Nucleus accumbens (tissue), 56 donors: ENCODE results near the gene SUGCT.
A peak's percentile ranks its signal among the peaks of the same experiment; 100 is the strongest.
"Not testable (repeated sequence)": the region's sequence is repeated elsewhere in the genome, so short reads cannot be mapped to it uniquely, and the experiment has no call there.

ENCODE experiments used
- DNase-seq, 56 donors: peaks; one replicate each; lab custom pipeline; 2025; lab: John Stamatoyannopoulos, UW

SUGCT gene

DNA sequence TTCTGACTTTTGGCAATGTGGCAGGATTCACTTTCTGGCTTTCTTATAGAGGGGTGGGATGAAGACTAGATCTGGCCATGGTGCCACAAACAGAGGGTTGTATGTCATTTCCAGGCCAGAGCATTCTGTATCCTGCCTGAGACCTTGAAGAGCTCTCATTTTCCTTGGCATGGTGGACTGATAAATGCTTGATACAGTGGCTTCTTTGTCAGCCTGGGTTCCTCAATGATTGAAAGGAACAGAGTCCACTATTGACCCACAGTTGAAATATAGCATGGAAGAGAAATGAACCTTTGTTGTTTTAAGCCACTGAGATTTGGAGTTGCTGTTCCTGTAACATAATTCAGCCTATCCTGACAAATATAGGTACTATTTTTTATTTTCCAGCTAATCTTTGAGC is 462.7 kb downstream of the SUGCT start:
- DNase-seq: no peak

DNA sequence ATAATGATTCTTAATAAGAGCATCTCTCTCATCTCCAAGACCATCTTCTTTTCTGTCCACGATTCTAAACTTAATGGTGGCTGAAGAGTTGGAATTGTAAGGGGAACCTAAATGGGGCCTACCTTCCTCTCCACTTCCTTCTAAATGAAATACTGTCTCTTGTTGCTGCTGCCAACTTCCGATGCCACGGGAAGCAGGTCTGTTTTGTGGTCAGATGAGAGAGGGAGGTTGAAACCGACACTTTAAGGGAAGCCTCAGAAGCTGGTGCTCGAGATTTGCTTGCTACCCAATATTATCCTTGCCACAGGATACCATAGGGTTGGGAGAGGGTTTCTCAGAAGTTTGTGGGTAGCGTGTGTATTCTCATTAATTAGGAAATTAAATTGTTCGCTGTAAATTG is 464.1 kb downstream of the SUGCT start:
- no peak for DNase-seq

DNA sequence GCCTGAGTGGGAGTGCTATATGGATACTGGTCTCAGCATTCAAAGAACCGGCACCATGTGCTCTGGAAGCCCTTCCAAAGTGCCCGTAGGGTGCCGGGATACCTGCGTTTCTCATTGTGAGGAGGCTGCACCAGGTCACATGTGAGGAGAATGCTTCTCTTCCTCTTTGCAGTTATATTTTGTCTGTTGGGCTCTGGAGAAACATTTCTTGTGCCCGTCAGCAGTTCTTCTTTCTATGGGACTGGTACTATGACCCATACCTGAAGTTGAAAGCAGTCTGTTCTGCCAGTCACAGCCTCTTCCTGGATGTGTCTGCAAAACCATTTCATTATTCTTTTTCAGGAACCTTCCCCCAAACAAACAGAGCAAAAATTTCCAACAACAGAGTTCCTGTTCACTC is 465.0 kb downstream of the SUGCT start:
- no peak for DNase-seq

DNA sequence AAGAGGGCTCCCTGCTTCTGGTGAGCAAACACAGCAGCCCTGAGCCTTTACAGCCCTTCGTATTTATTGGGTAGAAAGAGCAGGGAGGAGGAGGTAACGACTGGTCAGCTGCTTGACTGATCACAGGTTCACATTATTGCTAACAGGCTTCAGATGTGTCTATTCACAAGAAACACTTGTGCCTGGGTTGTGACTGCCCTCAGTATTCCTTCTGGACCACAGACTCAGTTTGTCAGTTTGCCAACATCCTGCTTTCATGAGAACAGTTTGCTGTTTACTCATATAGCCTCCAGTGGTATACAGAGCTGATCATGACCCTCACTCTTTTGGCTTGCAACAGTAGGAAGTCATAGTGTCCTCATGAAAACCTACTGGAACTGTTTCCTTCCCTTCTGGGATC is 467.5 kb downstream of the SUGCT start:
- DNase-seq: not testable (repeated sequence)

DNA sequence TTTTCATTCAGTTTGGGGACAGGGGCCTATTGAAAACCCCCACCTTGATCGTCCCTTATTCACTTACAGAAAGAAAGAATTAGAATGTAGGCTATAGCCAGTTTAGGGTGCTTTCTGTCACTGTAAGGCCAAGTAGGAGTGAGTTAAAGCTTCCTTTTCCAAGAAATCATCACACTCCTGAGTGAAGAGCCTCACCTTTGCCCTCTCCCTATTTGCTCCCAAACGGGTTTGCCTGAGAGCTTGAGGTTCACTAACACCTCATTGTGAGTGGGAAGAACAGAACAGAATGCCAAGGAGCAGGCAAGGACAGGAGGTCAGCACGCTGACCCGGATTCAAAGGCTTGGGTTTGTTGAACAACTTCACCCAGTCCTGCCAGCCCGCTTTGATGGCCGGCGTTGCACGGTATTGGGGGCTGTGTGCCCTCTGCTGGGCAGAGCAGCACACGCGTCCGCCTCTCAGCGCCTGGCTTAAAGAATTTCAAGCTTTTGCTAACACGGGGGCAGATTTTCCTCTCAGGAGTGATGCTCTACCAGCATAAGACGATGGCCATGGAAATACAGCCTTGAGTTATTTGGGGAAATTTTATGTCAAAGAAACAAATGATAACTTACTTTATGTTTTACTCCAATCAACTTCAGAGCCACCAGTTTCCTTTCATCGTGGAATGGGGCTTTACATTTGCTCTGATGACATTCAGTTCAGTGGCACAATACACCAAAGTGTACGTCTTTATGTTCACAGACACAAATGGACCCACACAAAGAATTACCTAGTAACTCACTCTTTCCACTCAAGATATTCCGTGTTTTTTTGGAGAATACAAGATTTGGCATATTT is 470.0 kb downstream of the SUGCT start:
- DNase-seq: peak in 45 of 56 donors; percentile 1 to 71 (median 19)

DNA sequence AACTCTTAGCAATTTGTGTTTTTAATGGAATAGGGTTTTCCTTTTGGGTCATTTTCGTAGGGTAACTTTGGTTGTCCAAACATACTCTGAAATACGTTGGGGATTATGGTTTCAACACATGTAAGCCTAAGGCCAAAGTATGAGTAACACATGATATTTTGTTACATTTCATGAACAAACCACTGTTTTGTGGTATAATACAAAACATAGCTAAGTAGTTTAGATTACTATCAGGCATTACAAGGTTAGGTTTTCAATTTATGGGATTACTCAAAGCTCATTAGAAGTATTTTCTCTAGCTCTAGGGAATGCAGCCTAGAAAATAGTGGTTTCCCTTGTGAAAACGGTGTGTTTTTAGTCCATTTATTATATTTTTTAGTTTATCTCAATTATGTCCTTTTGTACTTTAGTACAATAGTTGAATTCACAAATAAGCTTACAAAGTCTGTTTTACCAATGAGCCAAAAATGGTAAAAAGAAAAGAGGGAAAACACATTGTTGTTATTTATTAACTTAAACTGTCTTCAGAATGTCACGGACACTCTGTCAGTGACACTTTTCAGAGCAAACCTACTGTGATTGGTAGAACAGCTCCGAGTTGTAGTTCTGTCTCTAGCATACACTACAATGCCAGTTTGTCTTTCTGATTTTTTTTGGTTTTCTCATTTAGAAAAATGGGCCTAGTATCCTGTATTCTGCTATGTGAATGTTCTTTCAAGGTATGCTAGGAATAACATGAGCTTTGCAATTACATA is 473.7 kb downstream of the SUGCT start:
- DNase-seq: no peak

DNA sequence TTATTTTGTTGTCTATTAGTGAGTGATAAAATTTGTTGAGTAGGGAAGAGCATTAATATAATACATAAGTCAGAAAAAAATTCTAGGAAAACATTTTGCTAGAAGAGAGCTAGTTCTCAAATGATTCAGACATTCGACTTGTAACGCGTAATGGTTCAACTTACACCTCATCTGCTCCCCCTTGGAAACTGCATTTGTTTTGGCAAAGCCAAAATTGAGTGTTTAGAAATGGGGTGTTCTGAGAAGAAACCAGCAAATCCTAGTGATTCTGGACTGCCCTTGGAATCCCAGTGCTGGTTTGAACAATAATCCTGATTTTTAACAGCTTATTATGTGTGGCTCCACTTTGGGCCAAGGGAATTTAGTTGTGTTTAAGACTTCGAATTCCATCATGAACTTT is 475.7 kb downstream of the SUGCT start:
- DNase-seq: no peak

DNA sequence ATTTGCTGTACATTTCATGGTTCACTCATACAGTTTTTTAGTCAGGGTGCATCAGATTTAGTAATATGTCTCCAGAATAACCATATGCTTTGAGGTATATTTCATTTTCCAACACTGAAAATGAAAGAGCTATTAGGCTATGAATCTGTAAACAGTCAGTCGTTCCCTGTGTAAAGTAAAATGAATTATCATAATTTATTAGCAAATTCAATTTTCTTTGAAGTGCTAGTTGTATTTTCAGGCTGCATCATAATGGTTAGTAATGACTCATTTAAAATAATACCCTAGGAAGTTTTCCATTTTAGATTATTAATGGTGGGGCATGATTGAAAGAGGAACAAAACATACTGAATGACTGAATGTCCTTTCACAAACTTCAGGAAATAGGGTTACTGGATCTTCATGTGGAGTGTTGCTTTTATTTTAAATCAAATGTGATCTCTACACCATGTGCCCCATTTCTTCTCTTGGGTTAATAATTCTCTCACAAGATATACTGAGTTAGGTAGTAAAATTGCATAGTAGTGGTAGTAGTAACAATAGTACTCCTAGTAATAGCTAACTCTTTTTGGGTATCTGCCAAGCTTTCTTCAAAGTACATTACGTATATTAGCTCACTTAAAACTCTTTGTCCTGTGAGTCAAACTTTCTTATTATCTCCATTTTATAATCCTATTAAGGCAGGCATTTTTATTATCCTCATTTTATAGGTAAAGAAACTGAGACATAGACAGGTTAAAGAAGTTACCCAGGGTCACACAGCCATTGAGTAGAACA is 476.5 kb downstream of the SUGCT start:
- DNase-seq: no peak

DNA sequence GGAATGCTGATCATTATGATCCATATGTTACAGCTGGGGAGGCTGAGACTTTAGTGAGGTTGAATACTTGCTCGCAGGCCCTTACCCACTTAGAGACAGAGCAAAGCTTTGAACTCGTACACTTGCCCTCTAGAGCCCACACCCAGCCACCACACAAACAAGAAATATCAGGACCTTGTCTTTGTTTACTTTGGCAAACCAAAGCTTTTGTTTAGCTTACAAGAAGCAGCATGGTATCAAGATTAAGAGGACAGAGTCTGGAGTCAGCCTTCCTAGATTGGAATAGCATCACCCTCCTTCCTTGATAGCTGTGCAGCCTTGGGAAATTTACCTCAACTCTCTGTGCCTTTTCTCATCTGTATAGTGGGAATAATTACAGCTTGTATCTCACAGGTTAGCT is 477.5 kb downstream of the SUGCT start:
- no peak for DNase-seq

DNA sequence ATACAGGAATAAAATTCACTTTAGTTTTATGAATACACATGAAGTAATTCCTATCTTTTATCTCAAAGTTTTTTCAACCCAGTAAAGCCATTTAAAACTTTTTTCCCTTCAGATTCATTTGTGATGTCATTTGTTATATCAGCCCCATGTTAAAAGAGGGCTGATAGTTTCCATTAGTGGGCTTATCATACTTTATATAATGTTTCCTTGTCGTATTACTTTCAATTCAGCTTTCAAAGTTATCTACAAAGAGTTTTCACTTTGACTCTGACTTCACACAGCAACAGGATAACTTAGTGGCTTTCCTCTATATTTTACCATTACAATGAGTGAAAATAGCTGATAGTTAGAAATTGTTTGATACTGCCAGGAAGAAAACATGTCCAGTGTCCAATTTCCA is 484.8 kb downstream of the SUGCT start:
- no peak for DNase-seq

DNA sequence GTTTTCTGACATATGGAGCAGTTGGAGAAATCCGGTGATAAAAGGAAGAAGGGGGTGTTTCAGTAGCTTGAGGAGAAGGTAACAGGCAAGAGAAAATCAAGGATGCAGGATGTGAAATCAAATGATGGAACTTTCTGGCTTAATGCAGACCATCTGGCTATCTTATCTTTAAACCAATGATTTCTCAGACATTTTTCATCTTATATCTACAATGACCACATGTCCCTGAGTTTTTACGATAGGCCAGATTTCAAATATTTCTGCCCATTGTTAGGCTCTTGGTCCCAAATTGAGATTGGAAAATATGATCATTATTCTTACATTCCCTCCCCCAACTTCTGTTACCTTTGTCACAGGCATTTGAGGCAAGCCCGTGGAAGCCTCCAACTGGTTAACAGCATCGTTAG is 486.8 kb downstream of the SUGCT start:
- DNase-seq: no peak

DNA sequence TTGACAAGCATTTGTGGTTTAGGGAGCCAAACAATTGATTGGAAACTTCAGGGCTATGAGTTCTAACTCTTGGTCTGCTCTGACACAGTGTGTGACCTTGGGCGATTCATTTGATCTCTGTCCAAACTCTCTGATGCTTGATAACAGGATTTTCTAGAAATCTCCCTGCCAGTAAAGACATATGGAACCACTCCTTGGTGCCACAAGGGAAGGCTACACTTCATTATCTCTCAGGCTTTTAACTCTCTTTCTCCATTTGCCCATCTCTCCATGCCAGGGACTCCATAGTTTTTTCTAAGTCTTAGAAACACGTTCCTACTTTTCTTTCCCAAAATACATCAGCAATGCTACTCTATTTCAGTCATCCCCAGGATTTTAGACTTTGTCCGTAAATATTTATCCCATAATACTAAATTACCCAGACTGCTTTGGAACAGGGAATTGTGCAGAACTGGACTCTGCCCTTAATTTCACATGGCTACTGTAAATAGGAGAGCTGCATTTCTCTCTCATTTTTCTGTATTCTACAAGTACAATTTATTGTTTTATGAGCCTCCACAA is 488.2 kb downstream of the SUGCT start:
- DNase-seq: no peak

DNA sequence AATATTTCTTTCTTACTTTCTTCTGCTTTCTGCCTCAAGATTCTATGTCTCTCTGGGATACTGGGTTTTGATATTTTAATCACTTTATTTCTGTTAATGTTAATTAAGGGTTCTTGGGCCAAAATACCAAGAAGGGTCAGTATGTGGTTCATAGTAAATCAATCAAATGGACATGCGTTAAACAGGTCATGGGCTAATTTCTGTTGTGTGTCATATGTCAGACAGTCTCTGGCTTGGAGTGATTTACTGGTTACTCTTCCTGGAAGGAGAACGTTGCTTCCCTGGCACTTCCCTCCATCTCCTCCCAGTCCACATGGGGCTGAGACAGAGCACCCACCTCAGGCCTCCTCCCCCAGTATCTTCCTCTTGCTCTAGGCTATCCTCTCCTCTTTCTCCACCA is 489.1 kb downstream of the SUGCT start:
- no peak for DNase-seq

DNA sequence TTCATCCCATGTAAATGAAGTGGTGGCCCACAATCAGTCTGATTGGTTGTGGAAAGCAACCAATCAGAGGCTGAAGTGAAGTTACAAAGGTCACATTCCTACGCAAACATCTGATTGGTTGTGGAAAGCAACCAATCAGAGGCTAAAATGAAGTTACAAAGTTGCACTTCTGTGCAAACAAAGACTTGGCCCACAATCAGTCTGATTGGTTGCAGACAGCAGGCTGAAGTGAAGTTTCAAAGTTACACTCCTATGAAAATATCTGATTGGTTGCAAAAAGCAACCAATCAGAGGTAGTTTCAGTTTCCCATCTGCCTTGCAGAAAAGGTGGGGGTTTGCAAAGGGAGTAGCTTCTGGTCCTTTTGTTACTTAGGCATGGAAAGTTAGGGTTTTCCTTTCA is 492.6 kb downstream of the SUGCT start:
- DNase-seq: not testable (repeated sequence)

DNA sequence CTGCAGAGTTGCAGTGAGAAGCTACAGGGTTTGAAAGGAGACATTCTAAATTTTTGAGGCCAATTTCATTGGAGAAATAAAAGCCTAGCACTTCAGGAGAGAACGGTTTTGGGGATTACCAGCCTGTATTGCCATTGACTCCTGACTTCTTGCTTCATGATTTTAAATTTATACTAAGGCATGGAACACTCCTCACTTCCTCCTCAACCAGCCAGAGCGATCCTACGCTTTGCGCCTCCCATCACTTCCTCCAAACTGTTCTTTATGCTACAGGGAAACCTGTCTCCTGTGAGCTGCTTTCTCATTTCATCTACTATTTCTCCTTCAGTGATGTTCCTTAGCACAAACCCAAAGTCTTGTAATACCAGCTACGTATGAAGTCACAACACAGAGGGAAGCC is 495.1 kb downstream of the SUGCT start:
- no peak for DNase-seq

DNA sequence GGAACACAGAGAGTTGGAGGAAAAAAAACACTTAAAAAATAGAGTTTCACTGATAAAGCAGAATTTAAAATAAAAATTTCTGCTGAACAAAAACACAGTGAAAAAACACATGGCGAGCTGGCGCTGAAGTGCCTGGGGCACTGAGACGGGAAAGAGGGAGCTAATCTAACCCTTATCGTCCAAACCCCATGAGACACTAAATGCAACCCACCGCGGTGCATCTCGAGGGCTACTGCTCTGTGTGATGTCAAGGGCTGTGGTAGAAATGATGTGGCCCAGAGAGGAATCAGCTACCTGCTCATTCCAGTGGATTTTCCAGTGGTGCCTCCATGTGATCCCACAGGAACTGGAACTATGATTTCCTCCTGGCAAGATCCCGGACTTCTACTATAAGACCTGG is 499.3 kb downstream of the SUGCT start:
- no peak for DNase-seq

DNA sequence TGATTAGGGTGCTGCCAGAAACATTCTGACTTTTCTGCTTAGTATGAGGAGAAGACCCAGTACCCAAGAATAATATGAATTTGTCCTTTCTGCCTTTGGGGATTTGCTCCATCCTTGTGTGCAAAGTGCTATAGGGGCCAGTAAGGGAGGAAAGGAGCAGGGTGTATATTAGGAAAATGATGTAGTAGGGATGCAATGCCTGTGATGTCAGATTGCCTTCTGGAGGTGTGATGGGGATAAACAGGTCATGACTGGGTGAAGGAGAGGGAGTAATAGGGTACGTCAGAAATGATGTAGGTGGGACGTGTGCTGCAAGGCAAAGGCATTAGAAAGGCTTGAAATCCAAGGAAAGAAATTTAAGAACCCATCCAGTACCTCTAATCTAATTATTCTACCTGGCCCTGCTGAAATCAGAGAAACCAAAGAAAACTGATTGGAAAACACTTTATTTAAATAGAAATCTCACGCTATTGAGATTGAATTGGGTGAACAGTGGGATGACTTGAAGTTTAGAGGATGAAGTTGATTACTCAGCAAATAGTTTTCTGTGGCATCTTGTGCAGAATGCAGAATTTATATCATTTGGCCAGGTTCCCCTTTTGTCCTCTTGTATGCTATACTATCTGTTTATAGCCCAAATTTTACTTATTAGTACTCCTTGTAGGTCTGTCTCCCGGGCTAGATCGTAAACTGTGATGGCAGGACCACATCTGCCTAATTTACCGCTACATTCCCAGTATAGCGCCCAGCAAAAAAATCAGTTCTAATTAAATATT is 503.9 kb downstream of the SUGCT start:
- DNase-seq: no peak

DNA sequence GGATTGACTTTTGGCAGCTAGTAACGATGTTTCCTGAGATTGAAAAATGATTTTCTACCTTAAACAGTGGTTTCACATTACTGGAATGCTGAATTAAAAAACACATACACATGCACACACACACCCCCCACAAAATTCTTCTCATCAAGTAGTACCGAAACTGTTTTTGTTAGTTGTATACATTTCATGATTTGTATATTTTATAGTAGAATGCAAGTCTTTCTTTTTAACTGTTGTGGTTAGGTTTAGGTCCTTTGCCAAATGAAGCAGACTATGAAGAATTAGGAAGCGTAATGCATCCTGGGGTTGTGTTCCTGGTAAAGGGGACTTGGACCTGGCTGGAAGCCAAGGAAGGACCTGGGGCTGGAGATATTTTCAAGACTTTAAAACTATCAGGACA is 505.8 kb downstream of the SUGCT start:
- no peak for DNase-seq

DNA sequence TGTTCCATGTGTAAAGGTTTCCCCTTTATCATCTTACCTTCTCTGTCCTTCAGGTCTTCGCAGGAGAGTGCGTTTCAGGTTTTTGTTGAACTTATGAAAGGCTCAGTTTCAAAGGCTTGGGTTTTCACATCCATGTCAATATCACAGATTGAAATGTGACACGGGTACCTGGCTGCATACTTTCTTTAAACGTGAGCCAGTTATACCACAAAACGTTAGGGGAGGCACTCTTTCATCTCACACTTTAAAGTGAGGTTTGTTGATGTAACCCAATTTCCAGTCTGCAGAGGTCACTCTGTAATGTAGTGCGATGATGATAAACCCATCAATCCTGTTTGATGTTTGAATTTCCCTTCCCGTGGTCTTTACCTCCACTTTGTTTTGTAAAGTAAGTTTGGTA is 506.9 kb downstream of the SUGCT start:
- no peak for DNase-seq

DNA sequence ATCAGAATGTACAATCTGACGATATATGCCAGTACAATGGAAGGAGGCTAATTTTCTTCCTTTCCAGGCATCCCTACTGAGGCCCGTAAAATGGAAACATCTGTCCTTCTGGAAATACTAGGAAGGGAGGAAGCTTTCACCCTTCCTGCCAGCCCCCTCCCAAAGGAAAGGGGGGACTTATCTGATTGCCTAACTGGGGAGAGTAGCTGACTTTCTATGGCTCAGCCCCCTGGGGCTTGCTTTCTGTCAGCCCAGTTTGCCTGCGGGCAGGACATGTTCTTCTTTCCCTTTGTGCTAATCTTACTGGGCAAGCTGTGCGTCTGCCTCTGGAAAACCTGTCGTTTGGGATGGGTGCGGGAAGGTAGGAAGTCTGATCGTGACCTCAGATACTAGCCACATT is 508.9 kb downstream of the SUGCT start:
- no peak for DNase-seq
